GM23338 (cell line): Measurements from ENCODE around the gene GAB2. TPM values are rescaled to one million over a fixed set of nuclear protein-coding genes. Genes with fewer than 3 reads are reported as not detected.

ENCODE experiments used
- ATAC-seq: fragments of 200-7000 bp; cut with Tn5 transposase; 3 replicates; pipeline ENCODE4 v1.9.1; 2020
- DNase-seq: peaks from one replicate; pipeline ENCODE4 v3.0.0-alpha.2; 2015; ENCODE audit warnings: low spot score
- H2AFZ ChIP-seq: fragments of 200-600 bp; sonication (generic); 2 replicates; pipeline ENCODE4 v1.8.0; 2016; ENCODE audit warnings: antibody characterized with exemption, mild to moderate bottlenecking, moderate library complexity
- H3F3A ChIP-seq: fragments of 200-600 bp; sonication (generic); replicated peaks from 2 replicates; pipeline ENCODE4 v1.8.0; 2017; ENCODE audit warnings: antibody characterized with exemption, mixed run types, low read depth
- H3K27ac ChIP-seq: fragments of 200-600 bp; sonication (generic); 2 replicates; pipeline ENCODE4 v1.6.1; 2016; ENCODE audit warnings: low read depth
- H3K27me3 ChIP-seq: fragments of 200-600 bp; sonication (generic); 2 replicates; pipeline ENCODE4 v1.8.0; 2016; ENCODE audit warnings: mild to moderate bottlenecking, mixed run types, moderate library complexity; ENCODE audit not compliant: insufficient read depth
- H3K36me3 ChIP-seq: fragments of 200-600 bp; sonication (generic); 2 replicates; pipeline ENCODE4 v1.8.0; 2016; ENCODE audit warnings: mild to moderate bottlenecking; ENCODE audit not compliant: insufficient read depth
- H3K4me1 ChIP-seq: fragments of 200-600 bp; sonication (generic); 2 replicates; pipeline ENCODE4 v1.8.0; 2016; ENCODE audit warnings: mild to moderate bottlenecking, moderate library complexity; ENCODE audit not compliant: insufficient read depth
- H3K4me2 ChIP-seq: fragments of 200-600 bp; sonication (generic); 2 replicates; pipeline ENCODE4 v1.7.1; 2017; ENCODE audit warnings: mixed run types
- H3K4me3 ChIP-seq: fragments of 200-600 bp; sonication (generic); 2 replicates; pipeline ENCODE4 v1.6.1; 2016; ENCODE audit warnings: mixed run types
- H3K79me2 ChIP-seq: fragments of 200-600 bp; sonication (generic); replicated peaks from 2 replicates; pipeline ENCODE4 v1.8.0; 2017; ENCODE audit warnings: mild to moderate bottlenecking; ENCODE audit not compliant: insufficient read depth
- H3K9me2 ChIP-seq: fragments of 200-600 bp; sonication (generic); 2 replicates; pipeline ENCODE4 v1.8.0; 2017; ENCODE audit not compliant: insufficient read depth
- H4K20me1 ChIP-seq: fragments of 200-600 bp; sonication (generic); replicated peaks from 2 replicates; pipeline ENCODE4 v1.8.0; 2017; ENCODE audit warnings: mild to moderate bottlenecking; ENCODE audit not compliant: insufficient read depth
- H3K27ac Mint-ChIP-seq: 2 replicates; pipeline ENCODE4 v1.8.0; 2020; ENCODE audit warnings: inconsistent platforms, mild to moderate bottlenecking, moderate library complexity, mixed read lengths
- H3K27me3 Mint-ChIP-seq: 3 replicates; pipeline ENCODE4 v1.8.0; 2022; ENCODE audit warnings: low read depth, mild to moderate bottlenecking, moderate library complexity, mixed read lengths, inconsistent platforms; ENCODE audit not compliant: insufficient read depth, poor library complexity
- H3K36me3 Mint-ChIP-seq: 3 replicates; pipeline ENCODE4 v1.8.0; 2021; ENCODE audit warnings: low read depth, mild to moderate bottlenecking, inconsistent platforms, moderate library complexity, mixed read lengths
- H3K4me1 Mint-ChIP-seq: 3 replicates; pipeline ENCODE4 v1.8.0; 2020; ENCODE audit warnings: mild to moderate bottlenecking, inconsistent platforms, mixed read lengths
- H3K4me3 Mint-ChIP-seq: 3 replicates; pipeline ENCODE4 v1.8.0; 2021; ENCODE audit warnings: moderate library complexity, mild to moderate bottlenecking, inconsistent platforms, mixed read lengths
- H3K9me3 Mint-ChIP-seq: 3 replicates; pipeline ENCODE4 v1.8.0; 2020; ENCODE audit warnings: moderate library complexity, mild to moderate bottlenecking, inconsistent platforms, mixed read lengths
- CREB1 ChIP-seq: fragments of 250-450 bp; sonication (Bioruptor Pico); IDR thresholded peaks from 2 replicates; pipeline ENCODE4 v1.5.0; 2020; ENCODE audit warnings: low read depth, mild to moderate bottlenecking, moderate library complexity
- CTCF ChIP-seq, 2 experiments: fragments of 200-600 bp in 1 of 2; sonication (generic) in 1 of 2; conservative IDR thresholded peaks; 2 replicates each; pipeline versions ENCODE4 v1.5.1 to v1.6.1; 2016 to 2017; ENCODE audit warnings: antibody characterized with exemption in 2 of 2, low read depth in 2 of 2, mild to moderate bottlenecking in 2 of 2, moderate library complexity in 1 of 2
- ETS1 ChIP-seq: IDR thresholded peaks from 2 replicates; pipeline ENCODE4 v1.6.1; 2016; ENCODE audit warnings: antibody characterized with exemption
- EZH2 ChIP-seq: fragments of 200-600 bp; sonication (generic); IDR thresholded peaks from one replicate; pipeline ENCODE4 v1.8.0; 2017; ENCODE audit warnings: antibody characterized with exemption, mild to moderate bottlenecking, low read depth; ENCODE audit not compliant: unreplicated experiment
- EZH2phosphoT487 ChIP-seq: fragments of 200-600 bp; sonication (generic); IDR thresholded peaks from one replicate; pipeline ENCODE4 v1.8.1; 2018; ENCODE audit warnings: antibody characterized with exemption; ENCODE audit not compliant: unreplicated experiment
- JUNB ChIP-seq: IDR thresholded peaks from one replicate; pipeline ENCODE4 v1.6.1; 2016; ENCODE audit warnings: antibody characterized with exemption; ENCODE audit not compliant: unreplicated experiment
- NANOG ChIP-seq: IDR thresholded peaks from 2 replicates; pipeline ENCODE4 v1.6.1; 2016; ENCODE audit warnings: antibody characterized with exemption, borderline replicate concordance
- POLR2AphosphoS5 ChIP-seq: IDR thresholded peaks from 2 replicates; pipeline ENCODE4 v1.6.1; 2016; ENCODE audit warnings: antibody characterized with exemption, low read depth
- REST ChIP-seq: IDR thresholded peaks from one replicate; pipeline ENCODE4 v1.6.1; 2018; ENCODE audit warnings: antibody characterized with exemption; ENCODE audit not compliant: unreplicated experiment
- STAT1 ChIP-seq: IDR thresholded peaks from one replicate; pipeline ENCODE4 v1.6.1; 2016; ENCODE audit warnings: antibody characterized with exemption; ENCODE audit not compliant: unreplicated experiment
- ZNF114 ChIP-seq: fragments of 250-450 bp; sonication (Bioruptor Pico); IDR thresholded peaks from 2 replicates; pipeline ENCODE4 v1.5.0; 2020; ENCODE audit warnings: mild to moderate bottlenecking, moderate library complexity
- ZNF462 ChIP-seq: fragments of 250-450 bp; sonication (Bioruptor Pico); IDR thresholded peaks from 2 replicates; pipeline ENCODE4 v1.5.0; 2020; ENCODE audit warnings: mild to moderate bottlenecking, moderate library complexity
- polyA plus RNA-seq: library from polyadenylated mRNA; unstranded; fragments of >200 nt; fragmentation: Nextera tagmentation; extraction: Ambion mirVana; gene quantifications from 2 replicates; pipeline ENCODE4 v1.2.1, GENCODE V29; 2016
- total RNA-seq: library from RNA; depleted of rRNA; stranded (reverse); fragments of >200 nt; shearing (Covaris generic); gene quantifications from 2 replicates; pipeline ENCODE4 v1.2.3, GENCODE V29; 2014

Gene GAB2
- total and polyA plus RNA-seq, 2 experiments from 2014 or later = 2.0 to 10.8 TPM

GRCh38 chr11:78314762-78315161 lies 102.9 kb downstream of the GAB2 start (continued):
- TF ChIP-seq ETS1 = no peak
- no peak for TF ChIP-seq POLR2AphosphoS5
- no peak for TF ChIP-seq ZNF462 (CRISPR knock-in tag)
- no peak for TF ChIP-seq NANOG

GRCh38 chr11:78313898-78314297 lies 103.7 kb downstream of the GAB2 start:
- H3K27me3 Mint-ChIP-seq = peaks cover 7% of the 10 kb centered on the region
- Histone ChIP-seq H3K36me3 (no peaks in the 10 kb centered on the region), H3K4me1 (no peaks in the 10 kb centered on the region), H3K4me2 (no peak overlapping the region), H3K9me2 (0 out of 2 replicates have a peak, but pooled peaks cover 2% of the 10 kb centered on the region), H3K27me3 (no peaks in the 10 kb centered on the region), H3K4me3 (no peak overlapping the region), H3K79me2 (no peaks in the 10 kb centered on the region), H3F3A (no peaks in the 10 kb centered on the region), H2AFZ (no peak overlapping the region), H4K20me1 (no peaks in the 10 kb centered on the region), H3K27ac (no peak overlapping the region)
- H3K9me3 Mint-ChIP-seq = peaks cover 4% of the 10 kb centered on the region; the same call in 1 of the 3 replicates
- TF ChIP-seq JUNB (no peak), EZH2phosphoT487 (no peak), REST (no peak), ZNF114 (CRISPR knock-in tag) (no peak), STAT1 (no peak), EZH2 (no peak), CTCF (conservative IDR thresholded peaks at IDR 0.05; ENCODE audit: low read depth in 2 of 2) (no peak), CREB1 (CRISPR knock-in tag) (no peak), NANOG (no peak)
- no peak for ATAC-seq
- H3K4me3 Mint-ChIP-seq = no peak overlapping the region
- peaks cover 16% of the 10 kb centered on the region for H3K4me1 Mint-ChIP-seq
- no peak for DNase-seq
- H3K36me3 Mint-ChIP-seq = no peaks in the 10 kb centered on the region
- no peak overlapping the region for H3K27ac Mint-ChIP-seq
